DOHH2 (cell line): ENCODE data around the gene RASGRP2.

Source experiments
- EZH2phosphoT487 ChIP-seq: fragments of 200-600 bp; sonication (generic); IDR thresholded peaks from 2 replicates; pipeline ENCODE4 v1.6.1; 2017; ENCODE audit warnings: borderline replicate concordance, mild to moderate bottlenecking, antibody characterized with exemption, low read length, moderate library complexity, mixed read lengths
- TF ChIP-seq, protein P1 (sequence below): fragments of 200-600 bp; sonication (generic); IDR thresholded peaks from one replicate; pipeline ENCODE4 v1.5.1; 2014; ENCODE audit warnings: antibody characterized with exemption, mild to moderate bottlenecking, low read depth, low read length; ENCODE audit not compliant: poor library complexity, severe bottlenecking

DNA sequence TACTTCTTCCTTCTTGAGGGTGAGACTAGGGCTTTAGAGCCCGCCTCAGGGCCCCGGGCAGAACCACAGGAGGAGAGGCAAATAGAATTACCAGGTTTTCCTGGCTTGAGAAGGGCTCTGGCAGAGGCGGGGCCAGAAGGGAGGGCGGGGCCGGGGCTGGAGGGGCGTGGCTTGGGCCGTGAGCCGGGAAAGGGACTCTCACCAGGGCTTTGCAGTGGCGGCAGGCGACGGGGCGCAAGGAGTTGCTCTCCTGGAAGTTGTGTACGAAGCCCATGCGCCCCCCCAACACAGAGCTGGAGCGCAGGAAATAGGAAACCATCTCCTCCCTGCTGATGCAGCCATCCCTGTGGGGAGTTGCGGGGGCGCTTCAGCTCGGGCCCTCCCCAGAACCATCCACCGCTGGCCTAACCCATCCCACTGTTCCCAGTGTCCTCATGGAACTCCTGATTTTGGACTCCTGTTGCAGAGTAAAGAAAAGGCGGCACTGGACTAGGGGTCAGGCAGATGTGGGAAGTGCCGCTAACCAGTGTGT lies 14.0 kb downstream of the RASGRP2 start:
- TF ChIP-seq, protein P1, sequence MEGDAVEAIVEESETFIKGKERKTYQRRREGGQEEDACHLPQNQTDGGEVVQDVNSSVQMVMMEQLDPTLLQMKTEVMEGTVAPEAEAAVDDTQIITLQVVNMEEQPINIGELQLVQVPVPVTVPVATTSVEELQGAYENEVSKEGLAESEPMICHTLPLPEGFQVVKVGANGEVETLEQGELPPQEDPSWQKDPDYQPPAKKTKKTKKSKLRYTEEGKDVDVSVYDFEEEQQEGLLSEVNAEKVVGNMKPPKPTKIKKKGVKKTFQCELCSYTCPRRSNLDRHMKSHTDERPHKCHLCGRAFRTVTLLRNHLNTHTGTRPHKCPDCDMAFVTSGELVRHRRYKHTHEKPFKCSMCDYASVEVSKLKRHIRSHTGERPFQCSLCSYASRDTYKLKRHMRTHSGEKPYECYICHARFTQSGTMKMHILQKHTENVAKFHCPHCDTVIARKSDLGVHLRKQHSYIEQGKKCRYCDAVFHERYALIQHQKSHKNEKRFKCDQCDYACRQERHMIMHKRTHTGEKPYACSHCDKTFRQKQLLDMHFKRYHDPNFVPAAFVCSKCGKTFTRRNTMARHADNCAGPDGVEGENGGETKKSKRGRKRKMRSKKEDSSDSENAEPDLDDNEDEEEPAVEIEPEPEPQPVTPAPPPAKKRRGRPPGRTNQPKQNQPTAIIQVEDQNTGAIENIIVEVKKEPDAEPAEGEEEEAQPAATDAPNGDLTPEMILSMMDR, result no peak
- no peak for TF ChIP-seq EZH2phosphoT487
